GM23248 (cell line): Measurements from ENCODE around the gene DZIP1L. TPM values are rescaled to one million over a fixed set of nuclear protein-coding genes. Genes with fewer than 3 reads are reported as not detected.

Experiments used
- DNase-seq: peaks from one replicate; pipeline ENCODE4 v3.0.0-alpha.2; 2015
- H2AFZ ChIP-seq: fragments of 200-600 bp; sonication (generic); 2 replicates; pipeline ENCODE4 v1.6.1; 2016; ENCODE audit warnings: antibody characterized with exemption
- H3F3A ChIP-seq: fragments of 200-600 bp; sonication (generic); 2 replicates; pipeline ENCODE4 v1.6.1; 2016; ENCODE audit warnings: mild to moderate bottlenecking, antibody characterized with exemption, mixed run types; ENCODE audit not compliant: insufficient read depth
- H3K27ac ChIP-seq: fragments of 200-600 bp; sonication (generic); 2 replicates; pipeline ENCODE4 v1.5.1; 2016; ENCODE audit warnings: mild to moderate bottlenecking
- H3K27me3 ChIP-seq: fragments of 200-600 bp; sonication (generic); replicated peaks from 2 replicates; pipeline ENCODE4 v1.6.1; 2016; ENCODE audit warnings: mild to moderate bottlenecking; ENCODE audit not compliant: insufficient read depth
- H3K36me3 ChIP-seq: fragments of 200-600 bp; sonication (generic); 2 replicates; pipeline ENCODE4 v1.6.1; 2016; ENCODE audit warnings: low read depth, mild to moderate bottlenecking
- H3K4me1 ChIP-seq: fragments of 200-600 bp; sonication (generic); 2 replicates; pipeline ENCODE4 v1.6.1; 2016; ENCODE audit warnings: mild to moderate bottlenecking; ENCODE audit not compliant: insufficient read depth
- H3K4me2 ChIP-seq: fragments of 200-600 bp; sonication (generic); one replicate; pipeline ENCODE4 v1.6.1; 2016; ENCODE audit warnings: mild to moderate bottlenecking; ENCODE audit not compliant: unreplicated experiment
- H3K4me3 ChIP-seq: fragments of 200-600 bp; sonication (generic); 2 replicates; pipeline ENCODE4 v1.5.1; 2016; ENCODE audit warnings: mild to moderate bottlenecking
- H3K79me2 ChIP-seq: fragments of 200-600 bp; sonication (generic); 2 replicates; pipeline ENCODE4 v1.6.1; 2016; ENCODE audit warnings: mild to moderate bottlenecking; ENCODE audit not compliant: insufficient read depth
- H3K9ac ChIP-seq: fragments of 200-600 bp; sonication (generic); 2 replicates; pipeline ENCODE4 v1.6.1; 2016; ENCODE audit warnings: mild to moderate bottlenecking
- H3K9me2 ChIP-seq: fragments of 200-600 bp; sonication (generic); 2 replicates; pipeline ENCODE4 v1.6.1; 2016; ENCODE audit warnings: mixed run types, mild to moderate bottlenecking, moderate library complexity; ENCODE audit not compliant: insufficient read depth
- H3K9me3 ChIP-seq: fragments of 200-600 bp; sonication (generic); one replicate; pipeline ENCODE4 v1.6.1; 2017; ENCODE audit warnings: low read depth
- H4K20me1 ChIP-seq: fragments of 200-600 bp; sonication (generic); 2 replicates; pipeline ENCODE4 v1.6.0; 2016; ENCODE audit not compliant: insufficient read depth
- EZH2 ChIP-seq: fragments of 200-600 bp; sonication (generic); IDR thresholded peaks from 2 replicates; pipeline ENCODE4 v1.6.1; 2018; ENCODE audit warnings: antibody characterized with exemption, mild to moderate bottlenecking; ENCODE audit not compliant: insufficient read depth, poor library complexity, severe bottlenecking
- EZH2phosphoT487 ChIP-seq: fragments of 200-600 bp; sonication (generic); IDR thresholded peaks from 2 replicates; pipeline ENCODE4 v1.6.1; 2018; ENCODE audit warnings: antibody characterized with exemption, moderate library complexity, mild to moderate bottlenecking, low read depth; ENCODE audit not compliant: insufficient read depth
- WGBS, 2 experiments: methylation state at CpG; one replicate each; pipeline ENCODE4 v1.1.6; 2015 to 2017; ENCODE audit warnings: low lambda C conversion rate in 2 of 2, low coverage in 1 of 2; ENCODE audit errors: missing lambda C conversion rate in 2 of 2; 5-methylcytosine and 5-hydroxymethylcytosine counted together
- in situ Hi-C: fragments of 300-500 bp; cut with MboI; formaldehyde crosslinking; loops from 2 replicates; pipeline ENCODE4 v1.15.0; 2020
- polyA plus RNA-seq: library from polyadenylated mRNA; unstranded; fragments of >200 nt; fragmentation: Nextera tagmentation; extraction: Ambion mirVana; gene quantifications from 2 replicates; pipeline ENCODE4 v1.2.1, GENCODE V29; 2016
- total RNA-seq: library from RNA; depleted of rRNA; stranded (reverse); fragments of >200 nt; shearing (Covaris generic); gene quantifications from 2 replicates; pipeline ENCODE4 v1.2.3, GENCODE V29; 2014

The DZIP1L gene
- total and polyA plus RNA-seq, 2 experiments from 2014 or later, result 11.1 to 19.8 TPM

DNA sequence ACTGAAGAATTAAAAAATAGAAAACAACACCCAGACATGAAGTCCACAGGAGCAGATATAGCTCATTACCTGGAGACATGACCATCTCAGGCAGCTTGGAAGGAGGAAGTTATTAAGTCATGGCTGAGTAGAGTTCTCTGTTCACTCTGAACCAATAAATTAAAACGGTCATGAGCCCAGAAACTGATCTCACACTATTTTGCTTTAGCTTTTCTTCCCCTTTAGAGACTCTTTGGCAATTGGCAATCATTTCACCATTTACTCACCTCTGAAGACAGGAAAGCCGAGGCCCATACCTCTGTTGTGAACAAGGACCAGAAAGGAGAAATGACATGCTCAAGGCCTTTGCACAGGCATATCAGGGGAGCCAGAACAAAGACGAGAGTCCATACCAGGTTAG is 78.8 kb downstream of the DZIP1L start:
- Histone ChIP-seq H3K27me3 (no peaks in the 10 kb centered on the region), H2AFZ (no peak overlapping the region), H3K4me1 (peaks cover 4% of the 10 kb centered on the region), H4K20me1 (no peaks in the 10 kb centered on the region), H3K79me2 (no peaks in the 10 kb centered on the region), H3K9ac (no peak overlapping the region), H3K27ac (no peak overlapping the region), H3F3A (peaks cover 11% of the 10 kb centered on the region), H3K9me2 (no peaks in the 10 kb centered on the region), H3K4me2 (no peak overlapping the region), H3K36me3 (no peaks in the 10 kb centered on the region), H3K4me3 (no peak overlapping the region), H3K9me3 (no peaks in the 10 kb centered on the region)
- in situ Hi-C loops, result no loop called here
- WGBS, 2 experiments, result 83 to 90% methylated on average over 3 of the region's 3 CpGs
- no peak for DNase-seq
- TF ChIP-seq EZH2phosphoT487, result no peak
- TF ChIP-seq EZH2, result no peak

DNA sequence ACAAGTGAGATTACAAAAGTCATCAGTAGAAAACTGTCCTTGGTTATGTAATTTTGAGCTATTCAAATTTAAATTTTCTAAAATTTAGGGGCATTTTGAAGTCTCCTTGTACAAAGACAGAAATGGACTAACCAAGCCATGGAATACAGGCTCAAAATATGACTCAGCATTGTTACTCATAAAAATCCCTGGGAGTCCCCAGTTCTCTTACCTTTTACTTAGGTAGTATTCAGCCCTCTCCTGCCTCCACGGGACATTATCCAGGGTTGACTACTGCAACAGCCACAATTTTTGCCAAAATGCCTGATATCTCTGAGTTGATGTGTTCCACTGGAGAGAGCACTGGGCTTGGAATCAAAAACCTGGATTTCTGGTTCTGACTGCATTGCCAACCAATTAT is 80.5 kb downstream of the DZIP1L start:
- H3F3A ChIP-seq, result no peaks in the 10 kb centered on the region
- TF ChIP-seq EZH2 (no peak), EZH2phosphoT487 (no peak)
- H2AFZ ChIP-seq, result no peak overlapping the region
- H3K36me3 ChIP-seq, result no peaks in the 10 kb centered on the region
- H3K27me3 ChIP-seq, result no peaks in the 10 kb centered on the region
- DNase-seq, result no peak
- H4K20me1 ChIP-seq, result no peaks in the 10 kb centered on the region
- 100% methylated on average over 1 of the region's 1 CpG for WGBS, 2 experiments
- H3K9me2 ChIP-seq, result no peaks in the 10 kb centered on the region
- H3K4me1 ChIP-seq, result no peaks in the 10 kb centered on the region
- H3K4me2 ChIP-seq, result no peak overlapping the region
- H3K79me2 ChIP-seq, result no peaks in the 10 kb centered on the region
- in situ Hi-C loops, result no loop called here
- H3K4me3 ChIP-seq, result no peak overlapping the region
- no peaks in the 10 kb centered on the region for H3K9me3 ChIP-seq
- no peak overlapping the region for H3K27ac ChIP-seq
- H3K9ac ChIP-seq, result no peak overlapping the region

DNA sequence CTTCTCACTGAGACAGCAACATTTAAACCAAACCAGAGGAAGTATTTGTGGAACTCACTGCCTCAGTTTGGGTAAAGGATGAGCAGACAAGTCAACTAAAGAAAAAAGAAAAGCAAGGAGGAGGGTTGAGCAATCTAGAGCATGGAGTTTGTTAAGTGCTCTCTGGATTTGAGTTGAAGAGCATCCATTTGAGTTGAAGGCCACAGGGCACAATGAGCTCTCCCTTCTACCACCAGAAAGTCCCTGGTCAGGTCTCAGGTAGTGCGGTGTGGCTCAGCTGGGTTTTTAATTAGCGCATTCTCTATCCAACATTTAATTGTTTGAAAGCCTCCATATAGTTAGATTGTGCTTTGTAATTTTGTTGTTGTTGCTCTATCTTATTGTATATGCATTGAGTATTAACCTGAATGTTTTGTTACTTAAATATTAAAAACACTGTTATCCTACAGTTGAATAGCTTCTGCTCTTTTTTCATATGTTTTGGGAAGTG is 82.2 kb downstream of the DZIP1L start:
- no peaks in the 10 kb centered on the region for H3K36me3 ChIP-seq
- 96 to 100% methylated on average over 2 of the region's 2 CpGs for WGBS, 2 experiments
- no peak overlapping the region for H3K4me3 ChIP-seq
- H3K27ac ChIP-seq, result no peak overlapping the region
- no peak overlapping the region for H2AFZ ChIP-seq
- H3K79me2 ChIP-seq, result no peaks in the 10 kb centered on the region
- no peaks in the 10 kb centered on the region for H3K27me3 ChIP-seq
- no peaks in the 10 kb centered on the region for H3K9me3 ChIP-seq
- no peak for DNase-seq
- no peak overlapping the region for H3K4me2 ChIP-seq
- H3K9ac ChIP-seq, result no peak overlapping the region
- no peaks in the 10 kb centered on the region for H3F3A ChIP-seq
- TF ChIP-seq EZH2phosphoT487, result no peak
- in situ Hi-C loops, result no loop called here
- no peaks in the 10 kb centered on the region for H3K4me1 ChIP-seq
- H3K9me2 ChIP-seq, result no peaks in the 10 kb centered on the region
- no peaks in the 10 kb centered on the region for H4K20me1 ChIP-seq

DNA sequence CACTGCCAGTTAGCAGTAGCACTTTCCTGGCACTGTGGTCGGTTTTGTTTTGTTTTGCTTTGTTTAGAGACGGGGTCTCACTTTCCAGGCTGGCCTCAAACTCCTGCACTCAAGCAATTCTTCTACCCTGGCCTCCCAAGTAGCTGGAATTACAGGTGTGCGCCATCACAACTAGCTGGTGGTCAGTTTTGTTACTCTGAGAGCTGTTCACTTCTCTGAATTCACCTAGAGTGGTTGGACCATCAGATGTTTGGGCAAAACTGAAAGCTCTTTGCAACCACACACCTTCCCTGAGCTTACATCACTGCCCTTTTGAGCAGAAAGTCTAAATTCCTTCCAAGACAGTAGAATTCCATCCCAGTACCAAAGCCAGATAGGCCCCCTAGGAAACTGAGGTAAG is 82.8 kb downstream of the DZIP1L start:
- H3K36me3 ChIP-seq, result no peaks in the 10 kb centered on the region
- H3K9ac ChIP-seq, result no peak overlapping the region
- TF ChIP-seq EZH2phosphoT487 (no peak), EZH2 (no peak)
- H3K27ac ChIP-seq, result no peak overlapping the region
- no peak overlapping the region for H2AFZ ChIP-seq
- H3K4me2 ChIP-seq, result no peak overlapping the region
- no peaks in the 10 kb centered on the region for H3K4me1 ChIP-seq
- H3F3A ChIP-seq, result no peaks in the 10 kb centered on the region
- in situ Hi-C loops, result no loop called here
- 93% methylated on average over 3 of the region's 3 CpGs for WGBS, 2 experiments
- no peaks in the 10 kb centered on the region for H3K79me2 ChIP-seq
- H3K9me3 ChIP-seq, result no peaks in the 10 kb centered on the region
- H4K20me1 ChIP-seq, result no peaks in the 10 kb centered on the region
- no peaks in the 10 kb centered on the region for H3K9me2 ChIP-seq
- H3K27me3 ChIP-seq, result no peaks in the 10 kb centered on the region
- DNase-seq, result no peak
- no peak overlapping the region for H3K4me3 ChIP-seq

DNA sequence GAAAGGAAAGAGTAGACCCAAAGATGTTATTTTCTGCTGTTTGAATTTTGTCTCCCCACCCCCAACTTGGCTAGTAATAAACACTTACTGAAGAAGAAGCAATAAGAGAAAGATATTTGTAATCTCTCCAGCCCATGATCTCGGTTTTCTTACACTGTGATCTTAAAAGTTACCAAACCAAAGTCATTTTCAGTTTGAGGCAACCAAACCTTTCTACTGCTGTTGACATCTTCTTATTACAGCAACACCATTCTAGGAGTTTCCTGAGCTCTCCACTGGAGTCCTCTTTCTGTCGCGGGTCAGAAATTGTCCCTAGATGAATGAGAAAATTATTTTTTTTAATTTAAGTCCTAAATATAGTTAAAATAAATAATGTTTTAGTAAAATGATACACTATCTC is 83.9 kb downstream of the DZIP1L start:
- TF ChIP-seq EZH2, result no peak
- no peak for TF ChIP-seq EZH2phosphoT487
- Histone ChIP-seq H3K4me2 (no peak overlapping the region), H3K4me1 (no peaks in the 10 kb centered on the region), H3K4me3 (no peak overlapping the region), H3K9ac (no peak overlapping the region), H3K9me2 (no peaks in the 10 kb centered on the region), H3K36me3 (no peaks in the 10 kb centered on the region), H3K79me2 (no peaks in the 10 kb centered on the region), H3F3A (no peaks in the 10 kb centered on the region), H4K20me1 (no peaks in the 10 kb centered on the region), H3K9me3 (no peaks in the 10 kb centered on the region), H3K27ac (no peak overlapping the region), H2AFZ (no peak overlapping the region), H3K27me3 (no peaks in the 10 kb centered on the region)
- 97 to 99% methylated on average over 3 of the region's 3 CpGs for WGBS, 2 experiments
- DNase-seq, result no peak
- in situ Hi-C loops, result no loop called here
